ENCODE data around the gene ZNF331.

DNA sequence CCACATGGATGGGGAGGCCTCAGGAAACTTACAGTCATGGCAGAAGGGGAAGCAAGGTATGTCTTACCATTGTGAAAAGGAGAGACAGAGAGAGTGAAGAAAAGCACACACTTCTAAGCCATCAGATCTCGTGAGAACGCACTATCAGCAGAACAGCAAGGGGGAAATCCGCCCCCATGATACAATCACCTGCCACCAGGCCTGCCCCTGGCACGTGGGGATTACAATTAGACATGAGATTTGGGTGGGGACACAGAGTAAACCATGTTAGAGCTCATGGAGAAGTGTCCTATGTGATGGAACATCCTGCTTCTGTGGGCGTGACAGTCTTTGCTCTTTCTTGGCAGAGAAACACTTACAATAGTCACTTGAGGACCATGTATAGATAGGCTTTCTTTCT lies 28.1 kb upstream of the ZNF331 start:
- TF ChIP-seq CTCF (conservative IDR thresholded peaks at IDR 0.05; ENCODE audit: low read depth, low read length) (no peak), EZH2 (IDR thresholded peaks at IDR 0.05; ENCODE audit: borderline replicate concordance, low read depth, low read length, poor library complexity, severe bottlenecking) (no peak)
